Measurements from ENCODE around the gene RPUSD3. TPM values are rescaled to one million over a fixed set of nuclear protein-coding genes. Genes with fewer than 3 reads are reported as not detected.
"Not testable (repeated sequence)": the region's sequence is repeated elsewhere in the genome, so short reads cannot be mapped to it uniquely, and the experiment has no call there.

Gene RPUSD3
- polyA plus RNA-seq, 4 donors, result 19.2 to 41.1 (median 25.7) TPM

DNA sequence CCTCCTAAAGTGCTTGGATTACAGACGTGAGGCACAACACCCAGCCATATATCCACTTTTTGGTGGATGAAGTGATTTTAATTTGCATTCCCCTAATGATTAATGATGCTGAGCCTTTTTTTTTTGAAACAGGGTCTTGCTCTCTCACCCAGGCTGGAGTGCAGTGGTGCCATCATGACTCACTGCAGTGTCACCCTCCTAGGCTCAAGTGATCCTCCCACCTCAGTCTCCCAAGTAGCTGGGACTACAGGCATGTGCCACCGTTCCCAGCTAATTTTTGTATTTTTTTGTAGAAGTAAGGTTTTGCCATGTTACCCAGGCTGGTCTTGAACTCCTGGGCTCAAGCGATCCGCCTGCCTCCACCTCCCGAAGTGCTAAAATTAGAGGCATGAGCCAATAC lies 28.3 kb upstream of the RPUSD3 start:
- H3K9me3 ChIP-seq (ENCODE audit: control insufficient read depth in 2 of 2, insufficient read depth in 1 of 2, low read depth in 1 of 2, low read length in 1 of 2); H3K4me3 ChIP-seq (ENCODE audit: low read depth in 1 of 3, low read length in 3 of 3); H3K27me3 ChIP-seq (ENCODE audit: control insufficient read depth in 3 of 3, insufficient read depth in 3 of 3, low read length in 3 of 3); DNase-seq; H3K36me3 ChIP-seq (ENCODE audit: control insufficient read depth in 3 of 3, insufficient read depth in 2 of 3, low read depth in 1 of 3, low read length in 3 of 3); H3K27ac ChIP-seq (ENCODE audit: low read depth in 1 of 3, low read length in 2 of 3); FAIRE-seq; H3K4me1 ChIP-seq (ENCODE audit: control insufficient read depth in 3 of 3, insufficient read depth in 2 of 3, low read depth in 1 of 3, low read length in 2 of 3): not testable (repeated sequence)
- WGBS, 3 donors, result 95 to 99% (median 98%) methylated on average over 5 of the region's 5 CpGs

DNA sequence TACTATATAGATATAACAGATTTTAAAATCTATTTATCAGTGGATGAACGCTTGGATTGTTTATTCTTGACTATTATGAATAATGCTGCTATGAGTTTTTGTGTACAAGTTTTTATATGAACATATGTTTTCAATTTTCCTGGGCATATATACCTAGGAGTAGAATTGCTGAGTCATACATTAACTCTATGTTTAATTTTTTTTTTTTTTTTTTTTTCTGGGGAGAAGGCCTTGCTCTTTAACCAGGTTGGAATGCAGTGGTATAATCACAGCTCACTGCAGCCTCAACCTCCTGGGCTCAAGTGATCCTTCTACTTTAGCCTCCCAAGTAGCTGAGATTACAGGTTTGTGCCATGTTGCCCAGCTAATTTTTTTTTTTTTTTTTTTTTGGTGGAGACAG lies 27.2 kb upstream of the RPUSD3 start:
- Histone ChIP-seq H3K27me3 (ENCODE audit: control insufficient read depth in 3 of 3, insufficient read depth in 3 of 3, low read length in 3 of 3) (no peaks in the 10 kb centered on the region), H3K27ac (ENCODE audit: low read depth in 1 of 3, low read length in 2 of 3) (no peak overlapping the region), H3K36me3 (ENCODE audit: control insufficient read depth in 3 of 3, insufficient read depth in 2 of 3, low read depth in 1 of 3, low read length in 3 of 3) (peaks cover 0 to 10% (median 3%) of the 10 kb centered on the region in 3 donors), H3K4me3 (ENCODE audit: low read depth in 1 of 3, low read length in 3 of 3) (no peak overlapping the region), H3K9me3 (ENCODE audit: control insufficient read depth in 2 of 2, insufficient read depth in 1 of 2, low read depth in 1 of 2, low read length in 1 of 2) (no peaks in the 10 kb centered on the region), H3K4me1 (ENCODE audit: control insufficient read depth in 3 of 3, insufficient read depth in 2 of 3, low read depth in 1 of 3, low read length in 2 of 3) (no peaks in the 10 kb centered on the region)
- DNase-seq (no peak), FAIRE-seq (no peak)
- 48 to 88% (median 63%) methylated on average over 1 of the region's 1 CpG for WGBS, 3 donors

- H3K27ac ChIP-seq (ENCODE audit: low read depth in 1 of 3, low read length in 2 of 3), result no peak overlapping the region
- H3K27me3 ChIP-seq (ENCODE audit: control insufficient read depth in 3 of 3, insufficient read depth in 3 of 3, low read length in 3 of 3), result no peaks in the 10 kb centered on the region
- H3K4me1 ChIP-seq (ENCODE audit: control insufficient read depth in 3 of 3, insufficient read depth in 2 of 3, low read depth in 1 of 3, low read length in 2 of 3), result no peaks in the 10 kb centered on the region
- WGBS, 3 donors, result 77 to 83% (median 78%) methylated on average over 5 of the region's 5 CpGs
- H3K4me3 ChIP-seq (ENCODE audit: low read depth in 1 of 3, low read length in 3 of 3), result no peak overlapping the region
- FAIRE-seq, result no peak
- DNase-seq, result no peak
- no peaks in the 10 kb centered on the region for H3K9me3 ChIP-seq (ENCODE audit: control insufficient read depth in 2 of 2, insufficient read depth in 1 of 2, low read depth in 1 of 2, low read length in 1 of 2)
- H3K36me3 ChIP-seq (ENCODE audit: control insufficient read depth in 3 of 3, insufficient read depth in 2 of 3, low read depth in 1 of 3, low read length in 3 of 3), result peaks cover 0 to 10% (median 3%) of the 10 kb centered on the region in 3 donors
These were observed 26.1 kb upstream of the RPUSD3 start for GRCh38 chr3:9869955-9870354.

- Histone ChIP-seq H3K4me3 (ENCODE audit: low read depth in 1 of 3, low read length in 3 of 3) (no peak overlapping the region), H3K9me3 (ENCODE audit: control insufficient read depth in 2 of 2, insufficient read depth in 1 of 2, low read depth in 1 of 2, low read length in 1 of 2) (no peaks in the 10 kb centered on the region), H3K27ac (ENCODE audit: low read depth in 1 of 3, low read length in 2 of 3) (no peak overlapping the region), H3K36me3 (ENCODE audit: control insufficient read depth in 3 of 3, insufficient read depth in 2 of 3, low read depth in 1 of 3, low read length in 3 of 3) (peaks cover 0 to 10% (median 3%) of the 10 kb centered on the region in 3 donors), H3K27me3 (ENCODE audit: control insufficient read depth in 3 of 3, insufficient read depth in 3 of 3, low read length in 3 of 3) (no peaks in the 10 kb centered on the region), H3K4me1 (ENCODE audit: control insufficient read depth in 3 of 3, insufficient read depth in 2 of 3, low read depth in 1 of 3, low read length in 2 of 3) (peaks cover 0 to 19% (median 0%) of the 10 kb centered on the region in 3 donors)
- WGBS, 3 donors, result 86 to 90% (median 88%) methylated on average over 12 of the region's 12 CpGs
- no peak for FAIRE-seq
- DNase-seq, result no peak
These were observed 23.3 kb upstream of the RPUSD3 start for GRCh38 chr3:9867106-9867505.

DNA sequence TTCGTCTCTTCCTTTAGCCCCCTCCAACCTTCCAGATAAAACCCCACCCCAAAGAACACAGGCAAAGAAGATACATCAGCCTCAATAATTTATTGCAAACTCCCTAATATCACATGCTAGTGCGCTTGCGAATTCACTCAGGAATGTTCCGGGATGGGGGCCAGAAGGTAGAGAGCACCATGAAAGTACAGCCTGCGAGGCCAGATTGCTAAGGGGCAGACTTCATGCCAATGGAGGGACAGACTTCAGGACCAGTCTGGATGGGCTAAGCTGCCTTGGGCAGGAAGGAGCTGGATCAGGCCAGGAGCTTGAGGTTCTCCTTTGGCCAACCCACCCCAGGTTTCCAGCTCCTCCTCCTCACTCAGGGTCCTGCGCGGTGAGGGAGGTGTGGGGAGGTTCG lies 22.8 kb upstream of the RPUSD3 start:
- FAIRE-seq, result no peak
- WGBS, 3 donors, result 91 to 95% (median 94%) methylated on average over 8 of the region's 8 CpGs
- H3K36me3 ChIP-seq (ENCODE audit: control insufficient read depth in 3 of 3, insufficient read depth in 2 of 3, low read depth in 1 of 3, low read length in 3 of 3), result peaks cover 0 to 10% (median 3%) of the 10 kb centered on the region in 3 donors
- H3K9me3 ChIP-seq (ENCODE audit: control insufficient read depth in 2 of 2, insufficient read depth in 1 of 2, low read depth in 1 of 2, low read length in 1 of 2), result no peaks in the 10 kb centered on the region
- peaks cover 0 to 22% (median 0%) of the 10 kb centered on the region in 3 donors for H3K4me1 ChIP-seq (ENCODE audit: control insufficient read depth in 3 of 3, insufficient read depth in 2 of 3, low read depth in 1 of 3, low read length in 2 of 3)
- DNase-seq, result no peak
- no peak overlapping the region for H3K4me3 ChIP-seq (ENCODE audit: low read depth in 1 of 3, low read length in 3 of 3)
- no peak overlapping the region for H3K27ac ChIP-seq (ENCODE audit: low read depth in 1 of 3, low read length in 2 of 3)
- no peaks in the 10 kb centered on the region for H3K27me3 ChIP-seq (ENCODE audit: control insufficient read depth in 3 of 3, insufficient read depth in 3 of 3, low read length in 3 of 3)

DNA sequence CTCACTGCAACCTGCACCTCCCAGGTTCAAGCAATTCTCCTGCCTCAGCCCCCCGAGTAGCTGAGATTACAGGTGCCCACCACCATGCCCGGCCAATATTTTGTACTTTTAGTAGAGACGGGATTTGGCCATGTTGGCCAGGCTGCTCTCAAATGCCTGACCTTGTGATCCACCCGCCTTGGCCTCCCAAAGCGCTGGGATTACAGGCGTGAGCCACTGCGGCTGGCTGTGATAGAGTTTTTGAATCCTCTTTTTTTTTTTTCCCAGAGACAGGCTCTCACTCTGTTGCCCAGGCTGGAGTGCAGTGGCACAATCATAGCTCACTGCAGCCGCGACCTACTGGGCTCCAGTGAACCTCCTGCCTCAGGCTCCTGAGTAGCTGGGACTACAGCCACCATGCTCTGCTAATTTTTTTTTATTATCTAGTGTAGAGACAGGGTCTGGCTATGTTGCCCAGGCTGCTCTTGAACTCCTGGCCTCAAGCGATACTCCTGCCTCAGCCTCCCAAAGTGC lies 21.4 kb upstream of the RPUSD3 start:
- H3K27me3 ChIP-seq (ENCODE audit: control insufficient read depth in 3 of 3, insufficient read depth in 3 of 3, low read length in 3 of 3); FAIRE-seq; H3K36me3 ChIP-seq (ENCODE audit: control insufficient read depth in 3 of 3, insufficient read depth in 2 of 3, low read depth in 1 of 3, low read length in 3 of 3); H3K4me3 ChIP-seq (ENCODE audit: low read depth in 1 of 3, low read length in 3 of 3); H3K9me3 ChIP-seq (ENCODE audit: control insufficient read depth in 2 of 2, insufficient read depth in 1 of 2, low read depth in 1 of 2, low read length in 1 of 2); DNase-seq; H3K27ac ChIP-seq (ENCODE audit: low read depth in 1 of 3, low read length in 2 of 3): not testable (repeated sequence)
- 89 to 92% (median 91%) methylated on average over 10 of the region's 10 CpGs for WGBS, 3 donors
- H3K4me1 ChIP-seq (ENCODE audit: control insufficient read depth in 3 of 3, insufficient read depth in 2 of 3, low read depth in 1 of 3, low read length in 2 of 3), result peaks cover 0 to 26% (median 0%) of the 10 kb centered on the region in 3 donors

DNA sequence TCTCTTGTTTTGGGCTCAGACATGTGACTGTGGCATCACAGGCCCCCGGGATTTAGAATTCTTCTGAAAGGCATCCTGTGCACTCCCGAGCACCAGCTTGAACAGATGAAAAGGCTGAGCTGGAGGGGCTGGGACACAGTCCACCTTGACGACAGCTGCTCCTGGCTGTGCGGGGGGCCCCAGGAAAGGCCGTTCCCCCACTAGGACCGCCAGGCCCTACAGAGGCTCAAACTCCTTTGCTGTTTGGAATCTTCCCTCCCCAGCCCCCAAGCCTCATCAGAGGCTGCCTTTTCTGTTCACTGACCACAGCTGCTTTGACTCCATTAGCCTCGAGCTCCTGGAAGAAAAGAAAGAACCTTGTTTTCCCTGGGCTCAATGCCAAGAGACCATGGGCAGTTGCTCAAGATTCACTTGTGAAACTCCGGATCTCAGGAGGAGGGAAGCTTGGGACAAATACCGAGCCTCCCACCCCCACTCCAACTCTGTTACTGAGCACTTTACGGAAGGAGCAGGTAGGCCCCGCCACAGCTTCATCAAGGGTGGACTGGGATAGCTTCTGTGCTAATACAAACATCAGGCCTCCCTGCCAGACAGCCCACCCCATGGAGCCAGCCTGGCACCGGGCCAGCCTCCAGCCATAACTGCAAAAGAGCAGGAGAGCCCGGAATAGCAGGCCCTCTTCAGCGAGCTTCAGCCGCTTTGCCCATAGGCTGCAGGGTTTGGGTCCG lies 20.6 kb upstream of the RPUSD3 start:
- Histone ChIP-seq H3K4me1 (ENCODE audit: control insufficient read depth in 3 of 3, insufficient read depth in 2 of 3, low read depth in 1 of 3, low read length in 2 of 3) (peaks cover 0 to 26% (median 0%) of the 10 kb centered on the region in 3 donors), H3K9me3 (ENCODE audit: control insufficient read depth in 2 of 2, insufficient read depth in 1 of 2, low read depth in 1 of 2, low read length in 1 of 2) (no peaks in the 10 kb centered on the region), H3K27ac (ENCODE audit: low read depth in 1 of 3, low read length in 2 of 3) (peak overlapping the region in 2 of 3 donors; percentile 61 to 67), H3K36me3 (ENCODE audit: control insufficient read depth in 3 of 3, insufficient read depth in 2 of 3, low read depth in 1 of 3, low read length in 3 of 3) (peaks cover 0 to 7% (median 0%) of the 10 kb centered on the region in 3 donors), H3K27me3 (ENCODE audit: control insufficient read depth in 3 of 3, insufficient read depth in 3 of 3, low read length in 3 of 3) (no peaks in the 10 kb centered on the region), H3K4me3 (ENCODE audit: low read depth in 1 of 3, low read length in 3 of 3) (no peak overlapping the region)
- peak in 1 of 2 donors; percentile 66 for DNase-seq
- WGBS, 3 donors, result 53 to 76% (median 73%) methylated on average over 16 of the region's 16 CpGs
- FAIRE-seq, result no peak

DNA sequence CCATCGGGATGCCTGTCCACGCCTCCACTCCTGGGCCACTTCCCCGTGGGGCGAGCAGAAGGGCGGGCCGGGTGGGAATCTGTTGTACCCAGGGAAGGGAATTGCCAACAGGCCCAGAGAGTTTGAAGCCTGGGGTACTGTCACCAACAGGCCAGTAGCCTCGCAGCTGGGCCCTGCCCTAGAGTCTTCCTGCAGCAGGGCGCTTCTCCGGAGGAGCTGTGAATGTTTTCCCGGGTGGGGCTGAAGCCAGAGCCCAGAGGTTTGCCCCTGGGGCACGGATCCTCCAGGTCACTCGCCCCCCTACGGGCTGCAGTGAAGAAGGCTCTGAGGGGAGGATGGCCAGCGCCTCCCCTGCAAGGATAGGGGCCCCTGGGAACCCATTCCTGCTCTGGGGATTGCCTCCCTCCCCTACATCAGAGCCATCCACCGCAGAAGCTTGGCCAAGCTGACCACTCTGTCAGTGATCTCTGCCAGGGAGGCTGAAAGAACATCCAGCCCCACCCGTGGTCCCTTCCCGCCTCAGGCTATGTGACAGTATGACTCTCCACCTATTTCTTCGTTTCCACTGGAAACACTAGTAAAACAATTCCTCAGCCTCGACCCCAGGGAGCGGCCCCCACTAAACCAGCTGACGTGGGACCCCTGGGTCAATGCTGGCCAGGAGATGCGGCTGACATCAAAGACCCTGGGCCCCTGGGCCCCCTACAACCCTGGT lies 19.4 kb upstream of the RPUSD3 start:
- no peak overlapping the region for H3K27ac ChIP-seq (ENCODE audit: low read depth in 1 of 3, low read length in 2 of 3)
- WGBS, 3 donors, result 66 to 70% (median 69%) methylated on average over 17 to 22 of the region's 22 CpGs
- H3K4me1 ChIP-seq (ENCODE audit: control insufficient read depth in 3 of 3, insufficient read depth in 2 of 3, low read depth in 1 of 3, low read length in 2 of 3), result peaks cover 0 to 26% (median 0%) of the 10 kb centered on the region in 3 donors
- no peaks in the 10 kb centered on the region for H3K27me3 ChIP-seq (ENCODE audit: control insufficient read depth in 3 of 3, insufficient read depth in 3 of 3, low read length in 3 of 3)
- no peak for FAIRE-seq
- DNase-seq, result no peak
- peaks cover 0 to 4% (median 0%) of the 10 kb centered on the region in 3 donors for H3K36me3 ChIP-seq (ENCODE audit: control insufficient read depth in 3 of 3, insufficient read depth in 2 of 3, low read depth in 1 of 3, low read length in 3 of 3)
- H3K9me3 ChIP-seq (ENCODE audit: control insufficient read depth in 2 of 2, insufficient read depth in 1 of 2, low read depth in 1 of 2, low read length in 1 of 2), result no peaks in the 10 kb centered on the region
- peak overlapping the region in 2 of 3 donors; percentile 23 to 41 for H3K4me3 ChIP-seq (ENCODE audit: low read depth in 1 of 3, low read length in 3 of 3)
